Liver (tissue), 9 donors: ENCODE results near the gene ATP2C2. TPM values are rescaled to one million over a fixed set of nuclear protein-coding genes. Genes with fewer than 3 reads are reported as not detected.

Experiments
- DNase-seq: peaks from one replicate; pipeline ENCODE4 v3.0.0-alpha.2; 2017; ENCODE audit warnings: low spot score
- H3K27ac ChIP-seq, 2 donors: one replicate each; pipeline ENCODE4 v1.7.0; 2013; ENCODE audit warnings: inconsistent platforms in 2 of 2, low read length in 2 of 2, control low read depth in 1 of 2, low read depth in 1 of 2, mild to moderate bottlenecking in 1 of 2
- H3K27me3 ChIP-seq, 4 donors: one replicate each; pipeline versions ENCODE4 v1.6.1 to v1.7.0; 2013; ENCODE audit warnings: low read length in 3 of 4, inconsistent platforms in 1 of 4, mild to moderate bottlenecking in 1 of 4, moderate library complexity in 1 of 4; ENCODE audit not compliant: control insufficient read depth in 4 of 4, insufficient read depth in 4 of 4
- H3K36me3 ChIP-seq, 4 donors: one replicate each; pipeline versions ENCODE4 v1.6.1 to v1.7.0; 2013; ENCODE audit warnings: low read length in 3 of 4, mild to moderate bottlenecking in 3 of 4, low read depth in 1 of 4, moderate library complexity in 1 of 4; ENCODE audit not compliant: control insufficient read depth in 4 of 4, insufficient read depth in 3 of 4
- H3K4me1 ChIP-seq, 4 donors: one replicate each; pipeline versions ENCODE4 v1.6.1 to v1.7.0; 2013; ENCODE audit warnings: low read length in 3 of 4, mild to moderate bottlenecking in 3 of 4, moderate library complexity in 1 of 4; ENCODE audit not compliant: control insufficient read depth in 4 of 4, insufficient read depth in 4 of 4
- H3K4me3 ChIP-seq, 3 donors: one replicate each; pipeline versions ENCODE4 v1.6.1 to v1.7.0; 2013; ENCODE audit warnings: low read length in 3 of 3, control low read depth in 1 of 3, low read depth in 1 of 3, mild to moderate bottlenecking in 1 of 3
- H3K9ac ChIP-seq, 2 donors: one replicate each; pipeline ENCODE4 v1.7.0; 2013; ENCODE audit warnings: low read length in 2 of 2, mild to moderate bottlenecking in 2 of 2, moderate library complexity in 2 of 2, control low read depth in 1 of 2, low read depth in 1 of 2
- H3K9me3 ChIP-seq, 4 donors: one replicate each; pipeline versions ENCODE4 v1.6.1 to v1.7.0; 2013; ENCODE audit warnings: low read length in 3 of 4; ENCODE audit not compliant: control insufficient read depth in 4 of 4
- ATF3 ChIP-seq: IDR thresholded peaks from 2 replicates; pipeline ENCODE4 v1.6.1; 2016; ENCODE audit warnings: antibody characterized with exemption
- CTCF ChIP-seq: fragments of 150-350 bp; IDR thresholded peaks from 2 replicates; pipeline ENCODE4 v1.5.1; 2017; ENCODE audit warnings: improper control_type of control experiment, low read depth, low read length; ENCODE audit not compliant: missing input control
- EGR1 ChIP-seq, 2 donors: IDR thresholded peaks; 2 replicates each; pipeline ENCODE4 v1.6.1; 2016 to 2018; ENCODE audit warnings: antibody characterized with exemption in 2 of 2, low read depth in 2 of 2
- FOXA1 ChIP-seq: IDR thresholded peaks from 2 replicates; pipeline ENCODE4 v1.6.1; 2016; ENCODE audit warnings: antibody characterized with exemption
- FOXA2 ChIP-seq: IDR thresholded peaks from 2 replicates; pipeline ENCODE4 v1.6.1; 2016; ENCODE audit warnings: antibody characterized with exemption
- GABPA ChIP-seq, 2 donors: IDR thresholded peaks in 1 of 2; conservative IDR thresholded peaks in 1 of 2; 2 replicates each; pipeline ENCODE4 v1.6.1; 2016; ENCODE audit warnings: antibody characterized with exemption in 2 of 2, mild to moderate bottlenecking in 1 of 2, moderate library complexity in 1 of 2
- HNF4A ChIP-seq, 2 donors: conservative IDR thresholded peaks; 2 replicates each; pipeline ENCODE4 v1.6.1; 2016; ENCODE audit warnings: antibody characterized with exemption in 2 of 2, mild to moderate bottlenecking in 2 of 2
- HNF4G ChIP-seq: IDR thresholded peaks from 2 replicates; pipeline ENCODE4 v1.6.1; 2016; ENCODE audit warnings: antibody characterized with exemption
- JUND ChIP-seq, 2 donors: IDR thresholded peaks; 2 replicates each; pipeline ENCODE4 v1.6.1; 2016; ENCODE audit warnings: antibody characterized with exemption in 2 of 2
- MAX ChIP-seq: IDR thresholded peaks from 2 replicates; pipeline ENCODE4 v1.6.1; 2016; ENCODE audit warnings: antibody characterized with exemption
- NR2F2 ChIP-seq: IDR thresholded peaks from 2 replicates; pipeline ENCODE4 v1.6.1; 2016; ENCODE audit warnings: antibody characterized with exemption
- RAD21 ChIP-seq, 2 donors: IDR thresholded peaks; 2 replicates each; pipeline ENCODE4 v1.6.1; 2016; ENCODE audit warnings: antibody characterized with exemption in 2 of 2, mild to moderate bottlenecking in 2 of 2
- REST ChIP-seq: IDR thresholded peaks from 2 replicates; pipeline ENCODE4 v1.6.1; 2016; ENCODE audit warnings: antibody characterized with exemption, mild to moderate bottlenecking
- RXRA ChIP-seq, 2 donors: IDR thresholded peaks; 2 replicates each; pipeline ENCODE4 v1.6.1; 2017 to 2018; ENCODE audit warnings: antibody characterized with exemption in 2 of 2, mild to moderate bottlenecking in 1 of 2
- SP1 ChIP-seq: IDR thresholded peaks from 2 replicates; pipeline ENCODE4 v1.6.1; 2018; ENCODE audit warnings: antibody characterized with exemption, mild to moderate bottlenecking
- TAF1 ChIP-seq: conservative IDR thresholded peaks from 2 replicates; pipeline ENCODE4 v1.6.1; 2016; ENCODE audit warnings: antibody characterized with exemption, mild to moderate bottlenecking
- YY1 ChIP-seq: IDR thresholded peaks from 2 replicates; pipeline ENCODE4 v1.6.1; 2016; ENCODE audit warnings: antibody characterized with exemption, mild to moderate bottlenecking
- ZBTB33 ChIP-seq: IDR thresholded peaks from 2 replicates; pipeline ENCODE4 v1.6.1; 2016; ENCODE audit warnings: antibody characterized with exemption
- WGBS: extraction: QIAGEN DNeasy Blood & Tissue Kit; methylation state at CpG from one replicate; pipeline ENCODE4 v1.1.7; 2013; 5-methylcytosine and 5-hydroxymethylcytosine counted together
- polyA plus RNA-seq, 2 donors: library from polyadenylated mRNA; stranded (reverse) in 1 of 2; unstranded in 1 of 2; fragments of 200-250 nt in 1 of 2; fragments of >200 nt in 1 of 2; fragmentation: Nextera tagmentation in 1 of 2; extraction: Ambion mirVana in 1 of 2; gene quantifications; one replicate each; pipeline versions ENCODE4 v1.2.1 to v1.2.3, GENCODE V29; 2013 to 2015
- total RNA-seq, 2 donors: library from RNA; depleted of rRNA; stranded (reverse); fragments of >200 nt; gene quantifications; one replicate each; pipeline ENCODE4 v1.2.3, GENCODE V29; 2014
- donor health status: healthy.
- donor health status: healthy.
- donor health status: healthy.
- donor health status: healthy.
- donor health status: healthy.

Gene ATP2C2
- total and polyA plus RNA-seq, 4 donors: 0.05 to 0.33 (median 0.22) TPM

GRCh38 chr16:84390131-84390785 lies 21.9 kb downstream of the ATP2C2 start:
- no peak for DNase-seq
- Histone ChIP-seq H3K4me3 (no peak overlapping the region), H3K9me3 (peaks cover 0 to 3% (median 2%) of the 10 kb centered on the region in 4 donors), H3K27ac (no peak overlapping the region), H3K9ac (no peak overlapping the region), H3K27me3 (no peaks in the 10 kb centered on the region), H3K36me3 (no peaks in the 10 kb centered on the region), H3K4me1 (no peaks in the 10 kb centered on the region)
- TF ChIP-seq MAX (no peak), YY1 (no peak), TAF1 (no peak), JUND (IDR thresholded peaks at IDR 0.05) (no peak), SP1 (no peak), HNF4G (no peak), RXRA (IDR thresholded peaks at IDR 0.05) (no peak), FOXA1 (no peak), FOXA2 (no peak), ZBTB33 (no peak), ATF3 (no peak), EGR1 (IDR thresholded peaks at IDR 0.05; ENCODE audit: low read depth in 2 of 2) (no peak), HNF4A (conservative IDR thresholded peaks at IDR 0.05) (no peak), CTCF (no peak), NR2F2 (no peak), REST (no peak), RAD21 (IDR thresholded peaks at IDR 0.05) (no peak), GABPA (IDR thresholded peaks at IDR 0.05 in 1 of 2, conservative IDR thresholded peaks at IDR 0.05 in 1 of 2) (no peak)
- WGBS: 85% methylated on average over 30 of the region's 30 CpGs
